Stimulated activated CD8-positive, alpha-beta memory T cell treated with anti-CD3 and anti-CD28 coated beads, Interleukin-7, amount 100 ng/mL, for 1 hour (primary cell): ENCODE measurements around the gene ARHGAP24.
"Not testable (repeated sequence)": the region's sequence is repeated elsewhere in the genome, so short reads cannot be mapped to it uniquely, and the experiment has no call there.

ENCODE experiments used
- DNase-seq, 2 donors: peaks; one replicate each; pipeline ENCODE4 v3.0.0-alpha.2; 2020; ENCODE audit warnings: low read depth in 2 of 2

The ARHGAP24 gene

DNA sequence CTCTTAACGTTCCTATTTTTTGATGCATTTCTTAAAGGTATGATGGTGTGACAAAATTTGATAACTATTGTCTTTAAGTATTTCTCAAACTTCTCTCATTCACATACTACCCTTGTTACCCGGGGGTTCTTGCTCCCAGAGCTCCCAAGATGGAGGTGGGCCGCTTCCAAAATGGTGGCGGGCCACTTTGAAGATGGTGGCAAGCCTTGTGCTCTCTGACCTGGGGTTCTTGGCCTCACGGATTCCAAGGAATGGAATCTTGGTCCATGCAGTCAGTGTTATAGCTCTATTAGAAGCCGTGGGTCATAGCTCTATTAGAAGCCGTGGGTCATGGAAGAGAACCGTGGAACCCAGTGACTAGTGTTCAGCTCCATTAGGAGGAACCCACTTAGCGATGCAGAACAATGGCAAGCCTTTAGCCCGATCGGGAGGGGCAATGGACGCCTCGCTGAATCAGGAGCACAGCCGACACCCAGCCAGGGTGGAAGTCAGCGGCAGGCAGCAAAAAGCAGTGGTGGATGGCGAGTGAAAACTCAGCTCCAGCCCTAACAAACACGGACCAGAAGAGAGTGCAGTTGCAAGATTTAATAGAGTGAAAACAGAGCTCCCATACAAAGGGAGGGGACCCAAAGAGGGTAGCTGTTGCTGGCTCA lies 481.5 kb downstream of the ARHGAP24 start:
- DNase-seq, result no peak

DNA sequence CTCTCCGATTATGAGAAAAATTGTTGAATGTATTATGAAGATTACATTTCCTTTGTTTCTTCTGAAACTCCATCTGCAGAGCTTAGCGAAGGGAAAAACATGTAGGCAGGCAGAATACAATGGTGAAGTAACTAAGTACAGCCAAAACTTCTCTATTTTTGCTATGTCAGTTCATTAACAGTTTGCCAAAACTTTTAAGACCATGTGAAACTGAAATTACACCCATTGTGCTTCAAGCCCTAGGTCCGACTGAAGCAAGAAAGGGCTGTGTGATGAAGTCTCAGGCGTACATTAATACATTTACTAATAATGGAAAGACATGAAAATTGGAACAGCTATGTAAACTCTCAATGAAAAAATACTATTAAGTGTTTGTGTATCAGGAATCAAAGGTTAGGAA lies 486.9 kb downstream of the ARHGAP24 start:
- DNase-seq, result no peak

DNA sequence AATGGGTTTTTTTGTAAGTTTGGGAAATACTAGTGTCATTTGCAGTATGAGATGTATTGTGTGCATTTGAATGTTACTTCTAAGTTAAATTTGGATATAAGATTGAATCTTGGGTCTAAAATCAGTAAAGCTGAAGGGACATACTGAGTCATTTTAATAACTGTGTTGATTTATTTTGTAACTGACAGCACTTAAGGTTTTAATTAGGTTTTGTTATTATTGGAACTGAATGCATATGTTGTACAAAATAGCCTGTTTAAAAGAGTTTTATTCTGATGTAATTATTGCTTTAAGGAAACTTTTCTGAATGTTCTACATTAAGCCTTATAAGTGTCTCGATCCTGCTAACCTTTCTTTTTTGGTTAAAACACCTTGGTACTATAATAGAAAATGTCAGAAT lies 488.3 kb downstream of the ARHGAP24 start:
- no peak for DNase-seq

DNA sequence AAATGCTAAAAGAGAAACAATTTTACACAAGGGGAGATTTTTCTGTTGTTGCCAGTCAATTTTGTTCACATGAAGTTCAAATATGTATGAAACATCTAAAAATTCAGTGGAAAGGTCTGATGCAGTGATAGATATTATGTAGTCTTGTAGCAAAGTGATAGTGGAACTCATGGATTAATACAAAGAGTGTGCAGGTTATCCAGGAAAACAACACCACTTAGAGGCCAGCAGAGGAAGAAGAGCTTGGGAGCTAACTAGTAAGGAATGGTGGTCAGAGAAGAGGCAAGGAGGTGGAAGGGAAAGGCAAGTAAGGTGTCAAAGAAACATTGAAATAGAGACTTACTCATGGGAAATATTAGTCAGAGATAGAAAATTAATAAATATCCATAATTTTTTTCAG lies 489.3 kb downstream of the ARHGAP24 start:
- no peak for DNase-seq

DNA sequence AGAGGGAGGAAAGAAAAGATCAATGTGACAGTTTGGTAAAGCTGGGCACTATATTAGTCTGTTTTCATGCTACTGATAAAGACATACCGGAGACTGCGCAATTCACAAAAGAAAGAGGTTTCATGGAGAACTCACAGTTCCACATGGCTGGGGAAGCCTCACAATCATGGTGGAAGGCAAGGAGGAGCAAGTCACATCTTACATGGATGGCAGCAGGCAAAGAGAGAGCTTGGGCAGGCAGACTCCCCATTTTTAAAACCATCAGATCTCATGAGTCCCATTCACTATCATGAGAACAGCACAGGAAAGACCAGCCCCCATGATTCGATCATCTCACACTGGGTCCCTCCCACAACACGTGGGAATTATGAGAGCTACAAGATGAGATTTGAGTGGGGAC lies 490.1 kb downstream of the ARHGAP24 start:
- not testable (repeated sequence) for DNase-seq

DNA sequence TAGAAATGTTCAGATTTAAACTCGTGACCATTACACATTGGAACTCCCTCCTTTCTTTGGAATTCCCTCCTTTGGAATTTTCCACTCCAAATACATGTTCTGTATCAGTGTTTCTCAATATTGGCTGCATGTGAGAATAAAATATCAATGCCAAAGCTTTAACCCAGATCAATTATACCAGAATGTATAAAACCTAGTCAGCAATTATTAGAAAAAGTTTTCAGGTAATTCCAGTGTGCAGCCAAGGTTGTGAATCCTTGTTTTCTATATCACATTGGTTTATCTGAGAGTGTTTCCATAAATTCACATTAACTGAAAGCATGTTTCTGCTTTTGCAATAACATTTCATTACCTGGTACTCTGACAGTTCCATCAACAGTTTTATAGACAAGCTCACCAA lies 490.6 kb downstream of the ARHGAP24 start:
- DNase-seq, result no peak

DNA sequence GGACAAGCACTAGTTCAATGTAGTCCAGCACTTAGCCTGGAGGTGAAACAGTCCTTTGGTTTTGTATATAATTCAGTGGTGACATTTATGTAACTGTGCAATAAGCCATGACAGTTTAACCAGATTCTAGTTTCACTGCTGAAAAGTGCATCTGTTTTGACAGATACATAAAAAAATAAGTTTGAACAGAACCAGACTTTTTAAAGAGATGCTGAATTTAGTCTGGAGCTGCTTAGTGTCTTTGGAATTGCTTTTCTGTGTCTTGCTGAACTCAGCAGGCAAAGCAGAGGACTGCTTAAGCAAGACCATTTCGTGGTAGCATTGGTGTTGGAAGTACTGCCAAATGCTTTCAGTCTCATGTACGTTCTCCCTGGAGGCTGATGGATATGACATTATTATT lies 491.4 kb downstream of the ARHGAP24 start:
- DNase-seq, result no peak

DNA sequence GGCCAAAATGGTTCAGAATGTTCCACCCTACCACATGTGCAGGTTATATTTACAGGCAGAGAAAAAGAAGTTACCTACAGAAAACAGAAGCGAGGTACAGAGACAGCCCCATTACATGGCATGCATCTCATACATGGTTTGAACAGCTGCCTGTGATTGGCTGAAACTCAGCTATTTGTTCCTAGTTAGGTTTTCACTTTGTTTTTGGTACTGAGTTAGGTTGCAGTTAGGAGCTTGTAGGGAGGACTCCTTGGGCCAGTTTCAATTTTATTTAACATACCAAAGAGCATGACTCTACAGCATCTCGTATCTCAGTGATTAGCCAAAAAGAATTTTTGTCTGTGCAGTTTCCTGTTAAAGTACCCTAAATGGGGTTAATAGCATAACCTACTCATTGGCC lies 492.9 kb downstream of the ARHGAP24 start:
- DNase-seq, result no peak

DNA sequence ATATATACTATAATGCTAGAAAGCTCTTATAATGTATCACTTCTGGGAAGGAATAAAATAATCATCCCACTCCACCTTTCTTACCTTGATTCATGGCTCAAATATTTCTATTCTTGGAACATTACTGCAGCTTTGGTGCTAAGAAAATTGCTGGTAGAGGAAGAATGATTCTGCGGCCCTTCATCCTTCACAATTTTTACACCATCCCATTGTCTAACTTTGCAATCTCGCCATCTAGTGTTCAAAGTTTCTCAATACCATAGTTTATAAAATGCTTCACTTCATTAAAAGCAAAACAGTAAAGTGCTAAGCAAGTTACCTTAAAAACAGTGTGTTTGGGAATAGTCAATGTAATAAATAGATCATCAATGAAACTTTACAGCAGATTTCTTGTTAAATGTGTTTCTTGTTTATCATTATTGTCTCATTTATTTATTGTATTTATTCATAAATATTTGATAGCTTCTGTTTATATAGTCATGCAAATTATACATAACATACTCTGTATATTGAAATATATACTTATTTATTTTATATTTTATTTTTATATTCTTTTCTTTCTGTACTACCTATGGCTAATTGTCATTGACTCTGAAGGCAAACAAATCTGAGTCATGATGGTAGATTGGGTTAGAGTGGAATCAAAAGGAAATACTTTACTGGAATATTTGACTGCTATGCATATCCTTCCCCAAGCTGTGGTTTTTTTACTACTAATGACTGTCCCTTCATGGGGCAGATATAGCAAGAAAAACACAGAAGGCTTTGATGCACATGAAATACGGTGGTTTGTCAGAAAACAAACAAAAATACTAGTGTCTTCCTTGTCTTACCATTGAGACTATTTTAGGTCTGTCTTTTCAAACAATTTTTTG lies 494.2 kb downstream of the ARHGAP24 start:
- no peak for DNase-seq

DNA sequence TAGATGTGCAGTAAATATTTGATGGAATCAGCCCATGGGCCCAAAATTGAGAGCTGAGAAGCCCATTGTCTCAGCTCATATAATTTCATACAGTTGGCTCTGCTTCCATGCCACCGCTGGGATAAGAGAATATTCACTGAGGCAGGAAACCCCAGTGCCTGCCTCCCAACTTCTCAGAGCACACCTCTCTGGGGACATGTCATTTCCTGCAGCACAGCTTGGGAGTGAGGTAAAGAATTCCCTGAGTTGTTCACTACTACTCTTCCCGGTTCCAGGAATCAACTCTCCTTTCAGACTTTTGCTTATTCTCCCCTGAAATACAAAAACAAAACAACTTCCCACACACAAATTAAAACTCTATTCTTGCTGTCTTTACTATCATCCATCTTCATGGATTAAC lies 495.6 kb downstream of the ARHGAP24 start:
- DNase-seq, result no peak

DNA sequence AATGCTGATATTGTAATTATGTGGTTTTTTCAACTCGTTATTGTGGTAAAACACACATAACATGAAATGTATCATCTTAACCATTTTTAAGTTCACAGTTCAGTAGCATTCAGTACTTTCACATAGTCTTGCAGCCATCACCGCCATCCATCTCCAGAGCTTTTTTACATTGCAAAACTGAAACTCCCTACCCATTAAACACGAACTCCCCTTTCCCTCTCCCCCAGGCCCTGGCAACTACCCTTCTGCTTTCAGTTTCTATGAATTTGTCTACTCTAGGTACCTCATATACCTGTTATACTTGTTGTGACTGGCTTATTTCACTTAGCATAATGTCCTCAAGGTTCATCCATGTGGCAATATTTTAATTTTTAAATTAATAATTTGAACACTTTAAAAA lies 504.3 kb downstream of the ARHGAP24 start:
- no peak for DNase-seq

DNA sequence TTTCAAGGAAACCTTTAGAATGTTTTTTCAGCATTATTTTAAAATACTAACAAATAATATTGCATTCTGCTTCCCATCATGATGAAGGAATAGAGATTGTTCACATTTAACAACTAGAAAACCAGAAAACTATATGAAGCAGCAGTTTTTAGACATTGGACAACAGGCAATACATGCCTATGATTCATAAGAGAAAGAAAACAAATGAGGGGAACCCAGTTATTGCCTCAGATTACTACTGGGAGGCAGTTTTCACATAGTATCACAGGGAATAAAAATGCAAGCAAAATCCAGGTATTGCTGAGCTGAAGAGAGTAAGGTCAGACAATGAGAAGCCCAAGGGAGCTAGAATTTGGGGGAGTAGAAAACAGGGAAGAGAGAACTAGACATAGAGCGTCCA lies 511.3 kb downstream of the ARHGAP24 start:
- no peak for DNase-seq

DNA sequence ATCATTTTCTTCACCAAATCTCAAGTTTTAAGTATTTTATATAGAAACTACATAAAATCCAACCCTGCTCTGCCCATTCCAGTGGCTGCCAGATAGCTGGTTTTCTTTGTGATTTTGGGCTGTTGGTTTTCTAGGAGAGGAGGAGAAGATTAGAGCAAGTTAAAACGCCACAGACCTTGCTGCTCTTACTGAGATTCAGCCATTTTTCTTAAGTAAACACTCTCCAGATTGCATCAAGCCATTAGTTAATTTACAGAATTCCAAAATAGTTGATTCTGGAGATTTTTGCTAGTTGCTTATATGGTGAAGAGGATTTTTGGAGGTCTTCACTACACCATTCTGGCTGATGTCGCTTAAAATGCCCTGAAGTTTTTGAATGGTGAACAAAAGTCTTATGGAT lies 518.7 kb downstream of the ARHGAP24 start:
- no peak for DNase-seq

DNA sequence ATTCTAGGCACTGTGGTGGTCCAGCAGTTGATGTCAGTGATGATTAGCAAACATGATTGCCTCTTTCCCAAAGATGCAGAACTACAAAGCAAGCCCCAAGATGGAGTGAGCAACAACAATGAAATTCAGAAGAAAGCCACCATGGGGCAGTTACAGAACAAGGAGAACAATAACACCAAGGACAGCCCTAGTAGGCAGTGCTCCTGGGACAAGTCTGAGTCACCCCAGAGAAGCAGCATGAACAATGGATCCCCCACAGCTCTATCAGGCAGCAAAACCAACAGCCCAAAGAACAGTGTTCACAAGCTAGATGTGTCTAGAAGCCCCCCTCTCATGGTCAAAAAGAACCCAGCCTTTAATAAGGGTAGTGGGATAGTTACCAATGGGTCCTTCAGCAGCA lies 519.6 kb downstream of the ARHGAP24 start:
- DNase-seq, result no peak

DNA sequence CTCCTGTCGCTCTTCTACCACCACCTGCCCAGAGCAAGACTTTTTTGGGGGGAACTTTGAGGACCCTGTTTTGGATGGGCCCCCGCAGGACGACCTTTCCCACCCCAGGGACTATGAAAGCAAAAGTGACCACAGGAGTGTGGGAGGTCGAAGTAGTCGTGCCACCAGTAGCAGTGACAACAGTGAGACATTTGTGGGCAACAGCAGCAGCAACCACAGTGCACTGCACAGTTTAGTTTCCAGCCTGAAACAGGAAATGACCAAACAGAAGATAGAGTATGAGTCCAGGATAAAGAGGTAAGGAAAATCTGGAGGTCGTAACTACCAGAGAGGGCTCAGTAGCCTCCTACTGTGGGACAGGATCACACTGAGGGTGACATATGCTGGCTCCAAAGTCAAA lies 520.4 kb downstream of the ARHGAP24 start:
- no peak for DNase-seq

DNA sequence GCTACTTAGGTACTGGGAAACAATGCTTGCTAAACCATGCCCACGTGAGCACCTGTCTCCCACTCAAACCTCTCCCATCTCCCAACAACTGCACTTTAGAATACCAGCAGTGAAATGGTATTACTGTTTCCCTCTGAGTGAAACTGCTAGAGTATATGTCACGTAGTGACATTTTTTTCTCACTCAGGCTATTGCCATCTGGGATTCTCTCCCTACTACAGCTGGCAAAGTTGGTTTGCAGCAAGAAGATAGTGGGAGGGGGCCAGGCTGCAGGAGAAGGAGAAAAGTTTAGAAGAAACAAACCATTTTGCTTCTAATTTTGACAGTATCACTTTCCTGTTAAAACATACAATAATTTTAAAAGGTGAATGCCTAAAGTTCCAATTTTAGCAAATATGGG lies 526.6 kb downstream of the ARHGAP24 start:
- no peak for DNase-seq

DNA sequence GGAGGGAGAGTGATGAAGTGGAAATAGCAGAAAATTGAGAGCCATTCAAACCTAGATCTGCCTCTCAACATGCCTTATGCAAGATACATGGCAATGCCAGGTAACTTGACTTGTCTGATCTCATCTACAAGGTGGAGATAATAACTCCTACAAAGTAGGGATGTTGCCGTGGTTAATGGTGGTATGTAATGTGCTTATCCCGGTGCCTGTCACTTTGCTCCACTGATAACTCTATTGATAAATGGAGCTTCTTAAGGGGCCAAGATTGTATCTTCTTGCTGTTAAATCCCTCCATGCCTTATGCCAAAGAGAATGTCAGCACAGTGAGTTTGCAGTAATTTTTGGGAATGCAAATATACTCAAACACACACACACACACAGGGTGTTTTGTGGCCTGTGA lies 529.1 kb downstream of the ARHGAP24 start:
- DNase-seq, result no peak

DNA sequence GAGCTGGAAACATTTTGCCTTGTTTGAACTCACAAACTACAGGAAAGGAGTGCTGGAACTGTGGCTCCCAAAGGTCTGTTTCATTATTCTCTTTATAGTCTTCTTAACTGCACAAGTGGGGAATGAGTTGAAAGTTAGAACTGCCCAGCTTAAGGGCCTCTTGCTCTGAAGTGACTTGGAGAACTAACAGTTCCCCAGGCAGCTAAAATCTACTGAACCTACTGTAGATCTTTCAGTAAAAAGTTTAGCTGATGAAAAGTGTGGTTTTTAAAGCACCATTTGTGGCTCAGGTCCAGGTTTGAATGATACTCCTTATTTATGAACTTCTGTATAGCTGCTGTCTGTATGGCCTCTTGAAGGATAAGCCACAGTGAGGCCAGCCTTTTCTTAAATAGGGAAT lies 531.1 kb downstream of the ARHGAP24 start:
- no peak for DNase-seq

DNA sequence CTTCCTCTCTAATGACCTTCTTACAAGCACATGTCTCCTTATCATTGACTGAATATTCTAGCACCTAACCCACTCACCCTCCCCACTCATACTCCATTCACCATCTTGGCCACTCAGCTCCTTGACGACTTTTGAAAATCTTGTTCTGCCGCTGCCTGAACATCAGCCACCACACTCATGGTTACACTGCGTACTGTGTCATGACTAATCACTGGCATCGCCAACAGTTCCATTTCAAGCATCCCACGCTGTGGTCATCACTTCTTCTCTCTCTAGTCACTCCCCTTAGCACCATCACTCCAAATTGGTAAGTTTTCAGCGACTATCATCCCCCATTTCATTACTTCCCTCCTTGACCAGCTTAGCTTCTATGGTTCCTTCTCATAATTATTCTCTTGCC lies 532.1 kb downstream of the ARHGAP24 start:
- no peak for DNase-seq

DNA sequence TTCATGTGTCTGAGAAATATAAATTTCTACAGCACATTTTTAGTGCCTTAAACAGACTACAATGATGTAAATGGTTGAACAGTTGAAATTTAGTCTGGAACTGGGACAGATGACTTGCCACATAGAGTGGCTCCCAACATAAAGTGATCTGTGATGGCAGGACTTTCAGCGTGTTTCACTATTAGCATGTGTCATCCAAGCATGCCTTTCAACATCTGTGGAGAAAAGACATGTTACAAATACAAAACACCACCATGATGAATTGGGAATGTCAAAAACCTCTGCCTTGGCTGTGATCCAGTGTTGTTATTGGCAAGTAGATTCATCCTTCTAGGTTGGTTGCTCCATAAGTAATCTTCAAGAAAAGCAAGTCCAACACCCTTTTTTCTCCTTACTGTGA lies 536.2 kb downstream of the ARHGAP24 start:
- no peak for DNase-seq

DNA sequence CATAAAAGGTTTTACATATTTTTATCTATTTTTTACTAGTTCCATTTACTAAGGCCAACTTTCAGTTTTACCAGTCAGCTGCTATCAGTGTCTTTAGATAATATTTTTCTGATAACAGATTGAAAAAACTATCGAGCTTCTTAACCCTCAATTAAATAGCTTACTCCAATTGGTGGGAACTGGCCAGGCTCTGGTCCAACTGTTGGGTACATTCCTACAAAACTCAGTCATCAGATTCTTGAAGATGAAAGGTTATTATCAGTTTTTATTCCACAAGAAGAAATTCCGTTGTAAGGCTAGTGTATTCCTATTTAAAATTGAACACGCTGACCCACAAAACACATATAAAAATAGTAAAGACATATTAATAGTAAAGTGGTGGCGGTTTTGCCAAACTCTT lies 538.7 kb downstream of the ARHGAP24 start:
- no peak for DNase-seq

DNA sequence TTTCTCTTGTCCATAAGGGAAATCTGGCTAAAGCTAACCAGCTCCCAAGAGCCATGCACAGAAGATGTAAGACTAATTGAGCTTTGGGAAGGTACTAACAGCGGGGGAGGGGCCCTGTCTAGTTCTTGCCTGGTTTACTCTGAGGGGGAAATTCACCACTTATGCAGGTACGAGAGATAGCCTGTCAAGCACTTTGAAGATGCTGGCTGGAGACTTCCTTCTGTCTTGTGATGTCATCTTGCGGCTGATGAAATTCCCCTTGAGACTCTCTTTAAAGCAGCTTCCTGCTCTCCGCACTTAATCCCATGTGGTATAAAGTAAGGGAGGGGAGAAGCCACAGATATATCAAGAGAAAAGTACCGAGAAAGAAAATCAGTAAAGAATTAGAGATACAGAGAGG lies 539.6 kb downstream of the ARHGAP24 start:
- no peak for DNase-seq
